Keratinocyte (primary cell): ENCODE data around the gene TIPARP. TPM values are rescaled to one million over a fixed set of nuclear protein-coding genes. Genes with fewer than 3 reads are reported as not detected.

Experiments used
- DNase-seq: peaks from one replicate; pipeline ENCODE4 v3.0.0-alpha.2; 2011; ENCODE audit warnings: low read depth, missing footprints, low spot score
- FAIRE-seq: peaks from 2 replicates; lab custom pipeline; 2011; peaks lifted over from hg19 to GRCh38; lab: Jason Lieb, UNC
- H2AFZ ChIP-seq: 2 replicates; pipeline ENCODE4 v1.6.0; 2012; ENCODE audit warnings: low read length, control low read depth, inconsistent platforms; ENCODE audit not compliant: control insufficient read depth
- H3K27ac ChIP-seq: 2 replicates; pipeline ENCODE4 v1.5.1; 2011; ENCODE audit warnings: low read length; ENCODE audit not compliant: control insufficient read depth, insufficient read depth
- H3K27me3 ChIP-seq: 3 replicates; pipeline ENCODE4 v1.6.0; 2011; ENCODE audit warnings: low read length; ENCODE audit not compliant: control insufficient read depth, insufficient read depth; ENCODE audit errors: extremely low read depth
- H3K36me3 ChIP-seq, 2 experiments: 2 replicates in 1 of 2; 3 replicates in 1 of 2; pipeline ENCODE4 v1.5.1; 2011; ENCODE audit warnings: low read length in 2 of 2, mild to moderate bottlenecking in 1 of 2; ENCODE audit not compliant: control insufficient read depth in 2 of 2, insufficient read depth in 2 of 2; ENCODE audit errors: extremely low read depth in 1 of 2
- H3K4me1 ChIP-seq: 3 replicates; pipeline ENCODE4 v1.5.1; 2011; ENCODE audit warnings: low read length; ENCODE audit not compliant: control insufficient read depth, insufficient read depth; ENCODE audit errors: extremely low read depth
- H3K4me2 ChIP-seq: 3 replicates; pipeline ENCODE4 v1.6.0; 2011; ENCODE audit warnings: low read depth, low read length; ENCODE audit not compliant: control insufficient read depth, insufficient read depth; ENCODE audit errors: extremely low read depth
- H3K4me3 ChIP-seq, 3 experiments: fragments of 200-600 bp in 1 of 3; sonication (generic) in 1 of 3; 2 replicates in 2 of 3; 3 replicates in 1 of 3; pipeline ENCODE4 v1.5.1; 2011 to 2016; ENCODE audit warnings: low read length in 3 of 3, mild to moderate bottlenecking in 3 of 3, control low read depth in 2 of 3, inconsistent platforms in 1 of 3, low read depth in 1 of 3, mixed read lengths in 1 of 3, mixed run types in 1 of 3, moderate library complexity in 1 of 3; ENCODE audit not compliant: control insufficient read depth in 2 of 3, insufficient read depth in 2 of 3; ENCODE audit errors: extremely low read depth in 1 of 3
- H3K79me2 ChIP-seq: 2 replicates; pipeline ENCODE4 v1.6.0; 2012; ENCODE audit warnings: low read length; ENCODE audit not compliant: control insufficient read depth, insufficient read depth
- H3K9ac ChIP-seq: 3 replicates; pipeline ENCODE4 v1.6.0; 2011; ENCODE audit warnings: low read length; ENCODE audit not compliant: control insufficient read depth, insufficient read depth; ENCODE audit errors: extremely low read depth
- H3K9me1 ChIP-seq: 3 replicates; pipeline ENCODE4 v1.6.0; 2011; ENCODE audit warnings: low read length; ENCODE audit not compliant: control insufficient read depth, insufficient read depth; ENCODE audit errors: extremely low read depth
- H3K9me3 ChIP-seq: 2 replicates; pipeline ENCODE4 v1.5.1; 2012; ENCODE audit warnings: low read depth, low read length; ENCODE audit not compliant: control insufficient read depth
- H4K20me1 ChIP-seq: 3 replicates; pipeline ENCODE4 v1.6.0; 2011; ENCODE audit warnings: low read length; ENCODE audit not compliant: control insufficient read depth, insufficient read depth; ENCODE audit errors: extremely low read depth
- CTCF ChIP-seq, 3 experiments: IDR thresholded peaks in 1 of 3; conservative IDR thresholded peaks in 1 of 3; optimal IDR thresholded peaks in 1 of 3; 2 replicates in 2 of 3; 3 replicates in 1 of 3; pipeline versions ENCODE3 to v1.5.1; 2011; ENCODE audit warnings: low read length in 3 of 3, mild to moderate bottlenecking in 3 of 3, moderate library complexity in 2 of 3, control low read depth in 1 of 3, inconsistent platforms in 1 of 3; ENCODE audit not compliant: insufficient read depth in 2 of 3; ENCODE audit errors: extremely low read depth in 1 of 3
- EZH2 ChIP-seq: IDR thresholded peaks from one replicate; pipeline ENCODE4 v1.6.1; 2012; ENCODE audit warnings: inconsistent platforms, mild to moderate bottlenecking, low read length, moderate library complexity
- dilution Hi-C: fragments of 300-500 bp; cut with MboI; formaldehyde crosslinking; loops from one replicate; pipeline ENCODE4 v1.7.0; 2020; ENCODE audit warnings: low sequenced_read_pairs; ENCODE audit not compliant: extremely low pct_ligation_motif_present
- polyA plus RNA-seq, 5 experiments: library from polyadenylated mRNA; depleted of rRNA in 3 of 5; stranded (reverse) in 3 of 5; stranded (forward) in 1 of 5; unstranded in 1 of 5; fragments of >200 nt; gene quantifications; 1 replicate in 1 of 5; 2 replicates in 3 of 5; 3 replicates in 1 of 5; pipeline versions ENCODE4 v1.2.1 to v1.2.3, GENCODE V29; 2011 to 2012; ENCODE audit warnings: missing spikeins in 2 of 5, low read depth in 1 of 5, low replicate concordance in 1 of 5

TIPARP gene
- polyA plus RNA-seq, 1 donor (not counting 4 experiments of a cell fraction or from before 2014, with no cell fraction given): 62.0 TPM

- FAIRE-seq: no peak
- DNase-seq: no peak
- Histone ChIP-seq H3K9me1 (no peaks in the 10 kb centered on the region), H3K27ac (no peak overlapping the region), H3K79me2 (no peaks in the 10 kb centered on the region), H3K36me3 (no peaks in the 10 kb centered on the region), H3K9me3 (no peaks in the 10 kb centered on the region), H2AFZ (no peak overlapping the region), H3K27me3 (no peaks in the 10 kb centered on the region), H3K4me3 (no peak overlapping the region), H3K4me2 (no peak overlapping the region), H3K4me1 (no peaks in the 10 kb centered on the region), H3K9ac (no peak overlapping the region), H4K20me1 (no peaks in the 10 kb centered on the region)
- dilution Hi-C loops: no loop called here
- TF ChIP-seq EZH2: no peak
- TF ChIP-seq CTCF (optimal IDR thresholded peaks at IDR 0.05 in 1 of 3, IDR thresholded peaks at IDR 0.05 in 1 of 3, conservative IDR thresholded peaks at IDR 0.05 in 1 of 3; ENCODE audit: extremely low read depth in 1 of 3, insufficient read depth in 2 of 3, low read length in 3 of 3): no peak
Observed at GRCh38 chr3:156644958-156645357, 29.4 kb upstream of the TIPARP start.

- H3K36me3 ChIP-seq: no peaks in the 10 kb centered on the region
- no peak for TF ChIP-seq EZH2
- TF ChIP-seq CTCF (optimal IDR thresholded peaks at IDR 0.05 in 1 of 3, IDR thresholded peaks at IDR 0.05 in 1 of 3, conservative IDR thresholded peaks at IDR 0.05 in 1 of 3; ENCODE audit: extremely low read depth in 1 of 3, insufficient read depth in 2 of 3, low read length in 3 of 3): no peak
- no peak overlapping the region for H3K9ac ChIP-seq
- no peaks in the 10 kb centered on the region for H3K9me1 ChIP-seq
- no peaks in the 10 kb centered on the region for H3K4me1 ChIP-seq
- no peak overlapping the region for H3K27ac ChIP-seq
- H3K79me2 ChIP-seq: no peaks in the 10 kb centered on the region
- no peaks in the 10 kb centered on the region for H4K20me1 ChIP-seq
- no peak overlapping the region for H3K4me2 ChIP-seq
- DNase-seq: no peak
- no peaks in the 10 kb centered on the region for H3K27me3 ChIP-seq
- H3K9me3 ChIP-seq: no peaks in the 10 kb centered on the region
- dilution Hi-C loops: no loop called here
- H3K4me3 ChIP-seq: no peak overlapping the region
- no peak overlapping the region for H2AFZ ChIP-seq
- no peak for FAIRE-seq
Observed at GRCh38 chr3:156646958-156647357, 27.4 kb upstream of the TIPARP start.
